GM12878 (cell line): ENCODE measurements around the gene STK17A. TPM values are rescaled to one million over a fixed set of nuclear protein-coding genes. Genes with fewer than 3 reads are reported as not detected.

Source experiments
- ATF2 ChIP-seq: IDR thresholded peaks from 2 replicates; pipeline ENCODE4 v1.6.1; 2012; ENCODE audit warnings: low read length, inconsistent platforms
- ATF7 ChIP-seq: fragments of 450-650 bp; IDR thresholded peaks from 2 replicates; pipeline ENCODE4 v1.6.1; 2016; ENCODE audit warnings: low read depth, mild to moderate bottlenecking
- BCL11A ChIP-seq: IDR thresholded peaks from 2 replicates; pipeline ENCODE4 v1.6.1; 2011; ENCODE audit warnings: low read depth, low read length
- CHD2 ChIP-seq: IDR thresholded peaks from 2 replicates; pipeline ENCODE4 v1.6.1; 2011; ENCODE audit warnings: low read depth, low read length, improper control_type of control experiment, borderline replicate concordance
- CHD4 ChIP-seq: fragments of 200-600 bp; sonication (generic); IDR thresholded peaks from 2 replicates; pipeline ENCODE4 v1.6.1; 2016; ENCODE audit warnings: mild to moderate bottlenecking
- CREB1 ChIP-seq: IDR thresholded peaks from 2 replicates; pipeline ENCODE4 v1.6.1; 2012; ENCODE audit warnings: low read depth, mild to moderate bottlenecking, inconsistent platforms
- DPF2 ChIP-seq: fragments of 450-650 bp; IDR thresholded peaks from 2 replicates; pipeline ENCODE4 v1.6.1; 2017; ENCODE audit warnings: mild to moderate bottlenecking
- E4F1 ChIP-seq: fragments of 450-650 bp; IDR thresholded peaks from 2 replicates; pipeline ENCODE4 v1.6.1; 2018; ENCODE audit warnings: borderline replicate concordance, mild to moderate bottlenecking; ENCODE audit not compliant: partially characterized antibody
- ETV6 ChIP-seq, 2 experiments: fragments of 450-650 bp in 1 of 2; IDR thresholded peaks in 1 of 2; conservative IDR thresholded peaks in 1 of 2; 2 replicates each; pipeline ENCODE4 v1.6.1; 2014; ENCODE audit warnings: antibody characterized with exemption in 1 of 2, borderline replicate concordance in 1 of 2, low read depth in 1 of 2, mild to moderate bottlenecking in 1 of 2, moderate library complexity in 1 of 2
- GABPA ChIP-seq: IDR thresholded peaks from 2 replicates; pipeline ENCODE4 v1.6.1; 2014; ENCODE audit warnings: antibody characterized with exemption, low read depth, mild to moderate bottlenecking, inconsistent platforms
- IKZF1 ChIP-seq: fragments of 450-650 bp; conservative IDR thresholded peaks from 2 replicates; pipeline ENCODE4 v1.6.1; 2017; ENCODE audit warnings: antibody characterized with exemption, mild to moderate bottlenecking
- MEF2B ChIP-seq: fragments of 450-650 bp; IDR thresholded peaks from 2 replicates; pipeline ENCODE4 v1.6.1; 2018; ENCODE audit warnings: mild to moderate bottlenecking, moderate library complexity; ENCODE audit not compliant: partially characterized antibody, poor library complexity, severe bottlenecking
- MYC ChIP-seq: IDR thresholded peaks from 2 replicates; pipeline ENCODE4 v1.6.1; 2011; ENCODE audit warnings: mild to moderate bottlenecking, low read length, moderate library complexity, inconsistent platforms; ENCODE audit not compliant: insufficient read depth, insufficient replicate concordance, insufficient read length, severe bottlenecking
- PKNOX1 ChIP-seq: fragments of 450-650 bp; IDR thresholded peaks from 2 replicates; pipeline ENCODE4 v1.6.1; 2016; ENCODE audit warnings: mild to moderate bottlenecking
- POLR2AphosphoS5 ChIP-seq: IDR thresholded peaks from 2 replicates; pipeline ENCODE4 v1.6.1; 2011; ENCODE audit warnings: mild to moderate bottlenecking, low read length, inconsistent platforms
- POU2F2 ChIP-seq: IDR thresholded peaks from 3 replicates; pipeline ENCODE4 v1.6.1; 2011; ENCODE audit warnings: low read depth, mild to moderate bottlenecking, low read length, borderline replicate concordance
- RAD21 ChIP-seq: IDR thresholded peaks from 2 replicates; pipeline ENCODE4 v1.6.1; 2011; ENCODE audit warnings: mild to moderate bottlenecking, low read depth, low read length, moderate library complexity; ENCODE audit not compliant: insufficient read depth
- RBBP5 ChIP-seq: fragments of 200-600 bp; sonication (generic); conservative IDR thresholded peaks from 2 replicates; pipeline ENCODE4 v1.6.1; 2016
- SIN3A ChIP-seq: IDR thresholded peaks from 2 replicates; pipeline ENCODE4 v1.6.1; 2012; ENCODE audit warnings: low read depth, low read length, improper control_type of control experiment
- SIX5 ChIP-seq: IDR thresholded peaks from 2 replicates; pipeline ENCODE4 v1.6.1; 2011; ENCODE audit warnings: mild to moderate bottlenecking, low read depth, low read length, moderate library complexity; ENCODE audit not compliant: severe bottlenecking
- SMAD5 ChIP-seq: IDR thresholded peaks from 2 replicates; pipeline ENCODE4 v1.6.1; 2016; ENCODE audit warnings: antibody characterized with exemption, low read depth
- SUZ12 ChIP-seq: fragments of 200-600 bp; sonication (generic); IDR thresholded peaks from one replicate; pipeline ENCODE4 v1.6.1; 2018; ENCODE audit warnings: antibody characterized with exemption, mild to moderate bottlenecking; ENCODE audit not compliant: unreplicated experiment
- WRNIP1 ChIP-seq: IDR thresholded peaks from 2 replicates; pipeline ENCODE4 v1.6.1; 2011; ENCODE audit warnings: low read depth, low read length, improper control_type of control experiment, borderline replicate concordance
- YBX1 ChIP-seq: fragments of 450-650 bp; IDR thresholded peaks from 2 replicates; pipeline ENCODE4 v1.6.1; 2016; ENCODE audit warnings: antibody characterized with exemption
- ZNF384 ChIP-seq: IDR thresholded peaks from 2 replicates; pipeline ENCODE4 v1.6.1; 2012; ENCODE audit warnings: low read depth, mild to moderate bottlenecking, low read length, improper control_type of control experiment, borderline replicate concordance
- ZSCAN29 ChIP-seq: fragments of 450-650 bp; IDR thresholded peaks from 2 replicates; pipeline ENCODE4 v1.6.1; 2017; ENCODE audit warnings: mild to moderate bottlenecking, moderate library complexity
- ZZZ3 ChIP-seq: IDR thresholded peaks from 2 replicates; pipeline ENCODE4 v1.6.1; 2011; ENCODE audit warnings: low read depth; ENCODE audit not compliant: control insufficient read depth, insufficient read length
- polyA plus RNA-seq, 11 experiments: library from polyadenylated mRNA; depleted of rRNA in 4 of 11; unstranded in 6 of 11; stranded (reverse) in 5 of 11; fragments of >200 nt; fragmentation: Nextera tagmentation in 4 of 11; fragmentation: Illumina TruSeq in 1 of 11; extraction: Ambion mirVana in 4 of 11; extraction: Trizol in 1 of 11; gene quantifications; 1 replicate in 1 of 11; 2 replicates in 10 of 11; pipeline versions ENCODE4 v1.2.1 to v1.2.3, GENCODE V29; 2011 to 2016; ENCODE audit warnings: inconsistent platforms in 2 of 11, missing spikeins in 2 of 11, low read depth in 1 of 11
- total RNA-seq, 4 experiments: library from RNA; depleted of rRNA in 3 of 4; stranded (reverse); fragments of >200 nt in 3 of 4; fragmentation: Illumina TruSeq in 1 of 4; extraction: Trizol in 1 of 4; gene quantifications; 2 replicates each; pipeline versions ENCODE4 v1.2.1 to v1.2.3, GENCODE V29; 2013 to 2021

The STK17A gene
- total and polyA plus RNA-seq, 10 of the 15 experiments (the other 5 are each of a cell fraction or from before 2014, with no cell fraction given) = 18.5 to 91.6 (median 70.8) TPM

- TF ChIP-seq E4F1 = no peak
- no peak for TF ChIP-seq ZNF384
- no peak for TF ChIP-seq WRNIP1
- TF ChIP-seq MYC = no peak
- TF ChIP-seq GABPA = no peak
- TF ChIP-seq BCL11A = no peak
- TF ChIP-seq IKZF1 = peak; percentile 66
- peak; percentile 100 for TF ChIP-seq RAD21
- no peak for TF ChIP-seq RBBP5
- TF ChIP-seq POLR2AphosphoS5 = peak; percentile 96
- no peak for TF ChIP-seq ATF2
- no peak for TF ChIP-seq ZZZ3
- no peak for TF ChIP-seq ATF7
- peak; percentile 79; the same call in 1 of the 2 replicates for TF ChIP-seq DPF2
- TF ChIP-seq SIN3A = peak; percentile 66; the same call in 1 of the 2 replicates
- TF ChIP-seq SIX5 = no peak
- peak; percentile 73; the same call in 1 of the 2 replicates for TF ChIP-seq CHD2
- peak; percentile 66; the same call in 1 of the 3 replicates for TF ChIP-seq POU2F2
- TF ChIP-seq ZSCAN29 = 0 out of 2 replicates have a peak, but pooled peaks have one; percentile 12
- no peak for TF ChIP-seq SUZ12
- no peak for TF ChIP-seq ETV6 (conservative IDR thresholded peaks at IDR 0.05 in 1 of 2, IDR thresholded peaks at IDR 0.05 in 1 of 2; ENCODE audit: borderline replicate concordance in 1 of 2, low read depth in 1 of 2)
- TF ChIP-seq CHD4 = no peak
- TF ChIP-seq MEF2B = peak; percentile 8
- 0 out of 2 replicates have a peak, but pooled peaks have one; percentile 26 for TF ChIP-seq CREB1
- no peak for TF ChIP-seq PKNOX1
- peak; percentile 85; the same call in 1 of the 2 replicates for TF ChIP-seq SMAD5
- TF ChIP-seq YBX1 = no peak
Observed at GRCh38 chr7:43582503-43583423, at the start of gene STK17A (continued).
